Colon (tissue), 2 donors: ENCODE measurements around the gene UBE3D.
"Not testable (repeated sequence)": the region's sequence is repeated elsewhere in the genome, so short reads cannot be mapped to it uniquely, and the experiment has no call there.

Experiments used
- FAIRE-seq: peaks from 2 replicates; lab custom pipeline; 2012; peaks lifted over from hg19 to GRCh38; lab: Jason Lieb, UNC
- donor health status: control.
- donor health status: control.

UBE3D gene

DNA sequence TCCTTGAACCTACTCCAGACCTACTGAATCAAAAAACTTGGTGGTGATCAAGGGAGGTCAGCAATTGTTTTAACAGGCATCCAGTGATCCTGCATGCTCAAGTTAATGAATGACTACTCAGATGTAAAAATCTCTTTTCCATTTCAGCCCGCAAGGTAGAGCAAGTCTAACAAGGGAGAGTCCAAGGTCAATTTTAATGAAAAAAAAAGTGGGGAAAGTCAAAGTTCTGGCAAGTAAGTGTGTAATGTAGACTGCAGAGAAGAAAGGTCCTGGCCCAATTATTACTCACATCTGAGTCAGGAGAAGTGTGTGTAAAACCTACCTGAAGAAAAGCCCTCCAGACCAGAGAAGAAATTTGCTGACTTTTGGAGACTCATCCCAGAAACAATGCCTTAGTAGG is 193.5 kb downstream of the UBE3D start:
- FAIRE-seq = no peak

DNA sequence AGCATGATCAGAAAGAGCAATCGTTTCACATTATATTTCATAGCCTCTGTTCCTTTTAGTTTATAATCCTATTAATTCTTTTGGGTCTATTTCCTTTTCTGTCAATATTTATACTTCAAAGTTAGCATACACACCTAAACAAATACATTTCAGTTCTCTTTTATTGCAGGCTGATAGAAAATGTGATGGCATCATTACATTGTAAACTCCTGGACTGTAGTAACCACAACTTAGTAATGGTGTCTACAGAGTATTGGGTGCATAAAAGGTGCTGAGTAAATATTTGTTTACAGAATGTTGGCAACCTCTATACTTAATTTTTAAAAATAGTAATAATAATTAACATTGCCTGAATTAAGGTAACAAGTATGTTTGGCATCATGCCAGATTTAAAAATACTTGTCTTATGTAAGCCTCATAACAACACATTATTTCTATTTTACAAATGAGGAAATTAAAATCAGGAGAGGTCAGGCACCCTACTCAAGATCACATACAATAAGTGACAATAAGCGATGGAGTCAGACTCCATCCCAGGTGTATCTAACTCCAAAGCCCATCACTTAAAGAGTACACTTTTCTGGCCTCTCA is 195.0 kb downstream of the UBE3D start:
- no peak for FAIRE-seq

DNA sequence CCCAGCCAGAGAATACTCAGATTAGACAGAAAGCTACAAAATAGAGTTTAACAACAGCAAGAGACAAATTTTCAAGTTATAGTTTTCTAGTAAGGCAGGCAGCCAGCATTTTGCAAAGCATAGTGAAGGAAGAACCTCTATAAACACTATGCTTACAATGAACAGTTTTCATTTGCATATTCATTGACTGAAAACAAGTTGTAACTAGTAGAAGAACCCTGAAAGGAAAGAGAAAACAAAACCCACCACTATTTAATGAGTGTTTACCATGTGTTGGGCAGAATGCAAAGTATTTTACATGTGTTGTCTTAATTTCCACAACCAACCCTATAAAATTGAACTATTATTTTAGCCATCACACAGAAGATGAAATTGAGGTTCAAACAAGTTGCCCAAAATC is 196.1 kb downstream of the UBE3D start:
- no peak for FAIRE-seq

DNA sequence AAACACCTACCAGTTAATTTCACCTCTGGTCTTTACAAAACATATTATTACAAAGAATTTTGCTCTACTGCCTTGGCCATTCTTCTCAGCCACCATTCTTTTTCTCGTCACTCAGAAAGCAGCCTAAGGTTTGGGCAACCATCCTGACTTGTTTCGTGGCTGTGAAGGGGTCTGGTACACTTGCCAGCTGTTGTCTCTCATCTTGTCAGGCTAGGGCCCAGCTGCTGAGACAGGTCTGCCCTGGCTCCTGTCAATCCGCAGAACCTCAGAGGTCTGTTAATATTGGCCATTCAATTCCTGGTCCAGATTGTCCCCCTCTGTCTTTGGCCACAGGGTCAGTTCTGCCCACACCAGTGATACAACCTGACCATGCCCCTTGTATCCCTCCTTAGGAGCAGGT is 197.7 kb downstream of the UBE3D start:
- FAIRE-seq = no peak

DNA sequence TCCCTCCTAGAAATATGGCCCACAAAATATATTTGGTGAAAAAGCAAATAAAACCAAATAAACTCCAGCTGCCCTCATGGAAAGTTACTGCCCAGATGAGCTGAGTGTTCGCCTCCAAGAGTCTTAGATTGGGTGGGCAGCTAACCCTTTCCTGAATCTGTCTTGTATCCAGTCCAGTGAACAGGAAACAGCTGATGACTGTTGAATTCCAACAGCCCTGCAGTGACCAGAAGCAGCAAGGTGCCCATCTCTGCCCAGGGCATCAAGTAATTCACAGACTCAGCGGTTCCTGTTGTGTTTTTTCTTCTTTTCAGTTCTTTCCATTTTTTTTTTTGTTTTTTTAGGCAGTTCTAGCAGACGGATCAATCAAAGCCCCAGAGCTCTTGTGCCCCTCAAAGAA is 199.2 kb downstream of the UBE3D start:
- FAIRE-seq = no peak

DNA sequence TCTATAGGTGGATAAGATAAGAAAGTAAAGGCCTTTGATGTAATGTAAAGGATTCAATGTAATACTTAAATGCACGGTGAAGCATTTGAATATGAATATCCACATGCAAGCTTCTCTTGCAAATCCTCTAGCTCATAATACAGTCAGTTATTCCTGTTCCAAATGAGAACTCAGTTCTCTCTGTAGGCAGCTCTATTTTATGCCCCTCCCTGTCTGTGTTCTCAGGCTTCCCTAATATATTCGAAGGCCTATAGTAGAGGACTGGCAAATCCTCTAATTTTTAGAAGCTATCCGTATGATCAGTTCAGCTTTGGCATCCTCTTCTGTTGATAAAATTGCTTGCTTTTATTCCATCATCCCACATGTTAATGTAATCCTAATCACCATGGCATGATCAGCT is 200.2 kb downstream of the UBE3D start:
- FAIRE-seq = no peak

DNA sequence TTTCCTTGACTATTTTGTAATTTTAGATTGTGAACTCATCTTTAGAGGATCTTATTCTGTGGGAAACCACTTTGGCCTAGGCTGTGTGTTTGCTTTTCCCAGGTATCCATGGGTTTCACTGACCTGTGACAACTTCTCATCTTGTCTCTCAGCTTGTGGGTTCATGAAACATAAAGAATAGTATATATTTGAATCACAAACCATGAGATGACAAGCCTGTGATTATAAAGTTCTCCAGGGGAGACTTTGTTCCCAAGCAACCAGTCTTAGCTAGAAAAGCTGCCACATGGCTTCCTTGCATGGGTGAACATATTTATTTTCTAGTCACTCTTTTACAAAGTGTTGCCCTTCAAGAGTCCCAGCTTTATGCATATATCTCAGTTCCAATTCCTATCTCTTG is 201.9 kb downstream of the UBE3D start:
- FAIRE-seq = no peak

DNA sequence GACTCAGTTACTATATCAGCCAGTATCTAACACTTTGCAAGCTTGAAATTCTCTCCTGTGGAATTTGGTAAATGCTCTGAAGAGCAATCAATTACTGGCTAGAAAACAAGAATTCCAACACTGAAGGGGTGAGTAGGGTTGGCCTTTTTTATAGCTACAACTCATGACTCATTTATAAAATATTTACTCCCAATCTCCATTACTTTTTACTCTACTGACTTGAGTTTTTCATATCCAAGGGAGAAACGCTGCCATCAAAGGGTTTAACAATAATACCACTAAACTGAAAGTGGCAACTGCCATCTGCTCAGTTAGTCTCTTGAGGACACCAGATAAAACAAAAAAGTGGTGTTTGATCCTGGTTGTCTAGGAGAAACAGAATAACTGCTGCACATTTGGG is 203.1 kb downstream of the UBE3D start:
- no peak for FAIRE-seq

DNA sequence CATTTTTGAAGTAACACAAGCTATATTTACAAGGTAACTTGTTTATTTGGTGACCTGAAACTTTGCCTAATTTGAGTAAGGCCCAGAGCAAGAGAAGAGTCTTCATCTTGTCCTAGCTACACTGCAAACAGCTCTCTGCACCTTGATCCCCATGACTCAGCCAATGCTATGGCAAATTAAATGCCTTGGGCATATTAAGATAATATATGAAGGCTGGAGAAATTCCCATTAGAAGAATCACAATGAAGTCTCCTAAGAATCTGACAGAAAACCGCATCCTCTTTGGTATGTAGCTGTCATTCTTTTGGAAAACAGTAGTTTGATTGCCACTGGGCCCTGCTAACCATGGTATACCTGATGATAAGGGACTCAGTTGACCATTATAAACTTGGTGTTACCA is 204.5 kb downstream of the UBE3D start:
- no peak for FAIRE-seq

DNA sequence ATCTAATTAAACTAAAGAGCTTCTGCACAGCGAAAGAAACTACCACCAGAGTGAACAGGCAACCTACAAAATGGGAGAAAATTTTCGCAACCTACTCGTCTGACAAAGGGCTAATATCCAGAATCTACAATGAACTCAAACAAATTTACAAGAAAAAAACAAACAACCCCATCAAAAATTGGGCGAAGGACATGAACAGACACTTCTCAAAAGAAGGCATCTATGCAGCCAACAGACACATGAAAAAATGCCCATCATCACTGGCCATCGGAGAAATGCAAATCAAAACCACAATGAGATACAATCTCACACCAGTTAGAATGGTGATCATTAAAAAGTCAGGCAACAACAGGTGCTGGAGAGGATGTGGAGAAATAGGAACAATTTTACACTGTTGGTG is 209.6 kb downstream of the UBE3D start:
- not testable (repeated sequence) for FAIRE-seq

DNA sequence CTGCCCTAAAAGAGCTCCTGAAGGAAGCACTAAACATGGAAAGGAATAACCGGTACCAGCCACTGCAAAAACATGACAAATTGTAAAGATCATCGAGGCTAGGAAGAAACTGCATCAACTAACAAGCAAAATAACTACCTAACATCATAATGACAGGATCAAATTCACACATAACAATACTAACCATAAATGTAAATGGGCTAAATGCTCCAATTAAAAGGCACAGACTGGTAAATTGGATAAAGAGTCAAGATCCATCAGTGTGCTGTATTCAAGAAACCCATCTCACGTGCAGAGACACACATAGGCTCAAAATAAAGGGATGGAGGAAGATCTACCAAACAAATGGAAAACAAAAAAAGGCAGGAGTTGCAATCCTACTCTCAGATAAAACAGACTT is 212.7 kb downstream of the UBE3D start:
- FAIRE-seq = not testable (repeated sequence)

DNA sequence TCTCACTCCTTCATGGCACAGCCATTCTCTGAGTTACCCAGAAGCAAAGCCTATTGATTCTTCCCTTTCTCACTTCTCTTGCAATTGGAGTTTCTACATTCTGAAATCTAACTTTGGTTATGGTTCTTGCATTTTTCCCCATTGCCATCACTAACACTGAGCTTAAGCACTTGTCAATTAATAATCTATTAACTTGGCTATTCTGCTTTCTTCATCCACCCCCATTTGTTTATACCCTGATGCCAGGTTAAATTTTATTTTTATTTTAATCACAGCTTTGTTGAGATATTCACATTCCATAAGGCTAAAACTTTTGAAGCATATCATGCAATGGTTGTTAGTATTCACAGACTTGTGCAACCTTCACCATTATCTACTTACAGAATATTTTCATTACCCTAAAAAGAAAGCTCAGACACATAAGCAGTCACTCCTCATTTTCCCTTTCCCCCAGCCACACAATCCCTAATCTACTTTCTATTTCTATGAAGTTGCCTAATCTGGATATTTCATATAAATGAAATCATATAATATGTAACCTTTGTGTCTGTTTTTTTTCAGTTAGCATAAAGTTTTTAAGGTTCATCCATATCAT is 222.3 kb downstream of the UBE3D start:
- no peak for FAIRE-seq

DNA sequence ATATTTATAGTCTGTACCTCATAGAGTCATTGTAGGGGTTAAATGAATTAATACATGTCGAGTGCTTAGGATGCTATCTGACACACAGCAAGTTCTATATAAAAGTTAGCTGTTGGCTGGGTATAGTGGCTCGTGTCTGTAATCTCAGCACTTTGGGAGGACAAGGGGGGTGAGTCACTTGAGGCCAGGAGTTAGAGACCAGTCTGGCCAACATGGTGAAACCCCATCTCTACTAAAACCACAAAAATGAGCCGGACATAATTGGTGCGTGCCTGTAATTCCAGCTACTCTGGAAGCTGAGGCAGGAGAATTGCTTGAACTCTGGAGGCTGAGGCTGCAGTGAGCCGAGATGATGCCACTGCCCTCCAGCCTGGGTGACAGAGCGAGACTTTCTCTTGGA is 222.9 kb downstream of the UBE3D start:
- FAIRE-seq = no peak
